ENCODE results near the gene CENPB. TPM values are rescaled to one million over a fixed set of nuclear protein-coding genes. Genes with fewer than 3 reads are reported as not detected.
A peak's percentile ranks its signal among the peaks of the same experiment; 100 is the strongest.

Gene CENPB
- total RNA-seq, 1 donor from 2014 or later: 91.1 TPM

DNA sequence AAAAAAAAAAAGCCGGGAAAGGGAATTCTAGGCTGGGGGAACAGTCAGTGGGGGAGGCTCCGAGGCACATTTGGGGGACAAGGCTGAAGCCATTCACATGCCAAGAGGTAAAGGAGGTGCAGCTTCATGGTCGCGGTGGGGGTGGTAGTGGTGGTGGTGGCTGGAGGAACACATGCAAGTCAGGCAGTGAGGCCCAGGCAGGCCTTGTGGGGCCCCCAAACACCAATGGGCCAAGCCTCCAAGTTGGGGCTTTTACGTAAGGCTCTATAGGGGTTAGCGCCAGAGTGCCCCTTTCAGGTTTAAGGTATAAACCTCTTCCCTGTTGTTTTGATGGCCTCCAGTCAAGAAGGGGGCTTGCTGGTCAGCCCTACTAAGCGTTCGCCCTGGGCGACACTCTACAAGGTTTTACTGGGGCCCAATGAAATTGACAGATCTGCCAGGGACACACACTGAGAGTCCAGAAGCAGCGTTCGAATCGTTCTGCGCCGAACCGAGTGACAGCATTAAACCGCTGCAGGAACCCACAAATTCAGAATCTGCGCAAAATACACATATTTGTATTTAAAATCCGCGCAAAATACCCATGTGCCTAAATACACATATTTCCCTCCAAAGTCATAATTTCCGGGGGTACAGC is 33.0 kb upstream of the CENPB start:
- no peaks in the 10 kb centered on the region for H3K27me3 Mint-ChIP-seq (ENCODE audit: low read depth)
- TF ChIP-seq, protein P1, sequence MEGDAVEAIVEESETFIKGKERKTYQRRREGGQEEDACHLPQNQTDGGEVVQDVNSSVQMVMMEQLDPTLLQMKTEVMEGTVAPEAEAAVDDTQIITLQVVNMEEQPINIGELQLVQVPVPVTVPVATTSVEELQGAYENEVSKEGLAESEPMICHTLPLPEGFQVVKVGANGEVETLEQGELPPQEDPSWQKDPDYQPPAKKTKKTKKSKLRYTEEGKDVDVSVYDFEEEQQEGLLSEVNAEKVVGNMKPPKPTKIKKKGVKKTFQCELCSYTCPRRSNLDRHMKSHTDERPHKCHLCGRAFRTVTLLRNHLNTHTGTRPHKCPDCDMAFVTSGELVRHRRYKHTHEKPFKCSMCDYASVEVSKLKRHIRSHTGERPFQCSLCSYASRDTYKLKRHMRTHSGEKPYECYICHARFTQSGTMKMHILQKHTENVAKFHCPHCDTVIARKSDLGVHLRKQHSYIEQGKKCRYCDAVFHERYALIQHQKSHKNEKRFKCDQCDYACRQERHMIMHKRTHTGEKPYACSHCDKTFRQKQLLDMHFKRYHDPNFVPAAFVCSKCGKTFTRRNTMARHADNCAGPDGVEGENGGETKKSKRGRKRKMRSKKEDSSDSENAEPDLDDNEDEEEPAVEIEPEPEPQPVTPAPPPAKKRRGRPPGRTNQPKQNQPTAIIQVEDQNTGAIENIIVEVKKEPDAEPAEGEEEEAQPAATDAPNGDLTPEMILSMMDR (IDR thresholded peaks at IDR 0.05): no peak
- H3K9me3 Mint-ChIP-seq (ENCODE audit: low read depth): no peaks in the 10 kb centered on the region
- H3K27ac Mint-ChIP-seq (ENCODE audit: unreplicated experiment): peak overlapping the region; percentile 93
- peaks cover 2% of the 10 kb centered on the region for H3K36me3 Mint-ChIP-seq (ENCODE audit: low read depth)
- peak overlapping the region; percentile 79 for H3K4me3 Mint-ChIP-seq (ENCODE audit: unreplicated experiment)
- no peak for DNase-seq (ENCODE audit: low spot score)
- peaks cover 32% of the 10 kb centered on the region for H3K4me1 Mint-ChIP-seq (ENCODE audit: low read depth)

DNA sequence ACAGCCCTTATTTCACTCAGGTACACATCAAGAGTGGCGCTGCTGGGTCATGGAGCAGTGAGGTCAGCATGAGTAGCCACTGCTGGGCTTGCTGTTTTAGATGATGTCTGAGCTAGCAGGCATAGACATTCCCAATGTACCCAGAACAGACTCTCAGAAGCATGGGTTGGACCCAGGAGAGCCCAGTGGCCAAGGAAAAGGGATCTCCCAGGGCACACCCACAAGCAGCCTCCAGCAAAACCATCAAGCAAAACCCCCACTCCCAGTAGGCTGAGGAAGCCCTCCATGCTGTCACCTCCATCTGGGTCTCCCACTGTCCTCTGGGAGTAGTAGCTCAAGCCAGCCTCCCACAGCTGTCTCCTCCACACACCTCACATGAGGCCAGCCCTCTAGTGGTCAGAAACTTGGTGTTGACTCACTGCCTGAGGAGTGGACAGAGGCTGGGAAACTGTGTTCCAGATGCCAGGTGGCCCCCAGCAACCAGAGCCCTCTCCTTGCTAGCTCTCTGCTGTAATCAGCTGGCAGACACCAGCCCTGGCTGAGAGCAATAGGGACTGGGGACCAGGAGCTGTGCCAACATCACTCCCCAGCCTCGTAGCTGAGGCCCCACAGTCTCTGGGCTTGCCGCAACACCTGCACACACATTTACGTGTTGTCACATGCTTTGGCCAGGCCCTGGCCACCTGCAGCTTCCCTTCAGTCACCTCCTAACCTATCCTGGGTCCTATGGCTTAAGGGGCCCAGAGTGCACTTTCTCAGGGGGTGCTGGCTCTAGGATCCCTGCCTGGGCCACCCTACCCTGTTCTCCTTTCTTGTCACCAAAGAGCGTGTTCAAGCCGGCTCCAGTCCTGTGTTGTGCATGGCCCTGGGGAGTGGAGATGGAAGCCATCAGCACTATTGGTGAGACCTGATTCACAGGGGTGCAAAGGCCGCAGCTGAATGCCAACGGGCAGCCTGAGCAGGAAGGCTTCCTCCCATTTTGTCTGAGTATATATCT is 31.9 kb upstream of the CENPB start:
- TF ChIP-seq, protein P1 (IDR thresholded peaks at IDR 0.05): peak; percentile 83
- Mint-ChIP-seq H3K9me3 (ENCODE audit: low read depth) (no peaks in the 10 kb centered on the region), H3K4me3 (ENCODE audit: unreplicated experiment) (peak overlapping the region; percentile 53), H3K27ac (ENCODE audit: unreplicated experiment) (peak overlapping the region; percentile 93), H3K36me3 (ENCODE audit: low read depth) (peaks cover 2% of the 10 kb centered on the region), H3K27me3 (ENCODE audit: low read depth) (no peaks in the 10 kb centered on the region), H3K4me1 (ENCODE audit: low read depth) (peaks cover 32% of the 10 kb centered on the region)
- no peak for DNase-seq (ENCODE audit: low spot score)

DNA sequence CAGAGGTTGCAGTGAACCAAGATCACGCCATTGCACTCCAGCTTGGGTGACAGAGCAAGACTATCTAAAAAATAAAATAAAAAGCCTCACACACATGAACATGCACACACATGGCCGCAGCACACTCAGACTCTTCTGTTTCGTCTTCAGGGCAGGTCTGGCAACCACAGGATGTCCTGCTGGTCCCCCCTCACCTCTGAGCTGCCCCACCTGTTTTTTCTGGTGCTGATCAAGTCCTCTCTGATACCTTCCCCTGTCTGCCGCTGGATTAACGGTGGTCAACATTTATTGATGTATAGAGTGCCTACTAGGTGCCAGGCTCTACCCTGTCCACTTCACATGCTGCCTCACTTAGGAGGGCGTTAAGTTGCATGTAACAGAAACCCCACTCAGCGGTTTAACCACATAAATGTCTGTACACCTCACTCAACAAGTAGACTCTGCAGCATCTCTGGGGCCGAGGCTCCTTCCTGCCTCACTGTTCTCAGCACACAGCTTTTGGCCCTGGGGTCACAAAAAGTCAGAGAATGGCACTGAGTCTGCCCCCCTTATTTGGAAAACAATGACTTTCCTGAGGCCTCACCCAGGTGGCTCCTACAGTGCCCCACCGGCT is 29.3 kb upstream of the CENPB start:
- H3K4me1 Mint-ChIP-seq (ENCODE audit: low read depth): peaks cover 46% of the 10 kb centered on the region

DNA sequence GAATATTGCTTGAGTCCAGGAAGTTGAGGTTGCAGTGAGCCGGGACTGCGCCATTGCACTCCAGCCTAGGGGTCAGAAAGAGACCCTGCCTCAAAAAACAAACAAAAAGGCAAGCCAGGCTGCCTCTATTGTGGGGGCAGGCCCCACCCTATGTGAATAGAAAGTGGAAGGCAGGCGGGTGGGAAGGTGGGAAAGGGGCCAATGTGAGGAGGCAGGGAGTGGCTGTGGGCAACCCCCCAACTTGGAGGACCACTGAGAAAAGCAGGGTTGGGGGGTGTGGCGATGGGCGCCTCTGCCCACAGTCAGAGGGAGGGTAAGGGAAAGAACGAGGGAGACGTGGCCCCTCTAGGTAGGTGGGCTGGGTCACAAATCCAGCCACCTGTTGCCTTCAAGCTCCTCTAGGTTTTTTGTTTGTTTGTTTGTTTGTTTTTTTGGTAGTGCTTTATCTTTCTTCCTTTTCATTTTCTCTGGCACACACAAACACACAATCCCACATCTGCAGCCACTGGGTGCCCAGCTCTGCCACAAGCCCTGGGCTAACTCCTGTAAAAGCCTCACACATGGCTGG is 28.5 kb upstream of the CENPB start:
- Mint-ChIP-seq H3K27ac (ENCODE audit: unreplicated experiment) (no peak overlapping the region), H3K9me3 (ENCODE audit: low read depth) (no peaks in the 10 kb centered on the region), H3K27me3 (ENCODE audit: low read depth) (no peaks in the 10 kb centered on the region), H3K36me3 (ENCODE audit: low read depth) (peaks cover 1% of the 10 kb centered on the region), H3K4me1 (ENCODE audit: low read depth) (peaks cover 51% of the 10 kb centered on the region), H3K4me3 (ENCODE audit: unreplicated experiment) (no peak overlapping the region)
- TF ChIP-seq, protein P1 (IDR thresholded peaks at IDR 0.05): no peak
- DNase-seq (ENCODE audit: low spot score): no peak

More for the DNA sequence above, 29.3 kb upstream of the CENPB start:
- no peak for DNase-seq (ENCODE audit: low spot score)
- no peaks in the 10 kb centered on the region for H3K9me3 Mint-ChIP-seq (ENCODE audit: low read depth)
- H3K27ac Mint-ChIP-seq (ENCODE audit: unreplicated experiment): no peak overlapping the region
- H3K36me3 Mint-ChIP-seq (ENCODE audit: low read depth): peaks cover 1% of the 10 kb centered on the region
- TF ChIP-seq, protein P1 (IDR thresholded peaks at IDR 0.05): no peak
- H3K4me3 Mint-ChIP-seq (ENCODE audit: unreplicated experiment): no peak overlapping the region
- no peaks in the 10 kb centered on the region for H3K27me3 Mint-ChIP-seq (ENCODE audit: low read depth)
